ENCODE data around the gene TNFAIP6.
"Not testable (repeated sequence)": the region's sequence is repeated elsewhere in the genome, so short reads cannot be mapped to it uniquely, and the experiment has no call there.

The TNFAIP6 gene

GRCh38 chr2:151343073-151343472 is 14.3 kb upstream of the TNFAIP6 start:
- Histone ChIP-seq H2BK15ac (ENCODE audit: low read length) (no peak overlapping the region), H3K14ac (ENCODE audit: low read length) (no peak overlapping the region)
- no CpG with 5 or more reads among the region's 2 CpGs for whole genome bisulfite sequencing, 2 donors (ENCODE audit: extremely low coverage in 2 of 2, insufficient read length in 2 of 2, insufficient replicate concordance in 1 of 2)

GRCh38 chr2:151344191-151344590 is 13.2 kb upstream of the TNFAIP6 start:
- not testable (repeated sequence) for H2BK120ac ChIP-seq (ENCODE audit: low read depth, low read length); H2BK5ac ChIP-seq (ENCODE audit: low read length)
- WGBS, 2 donors (ENCODE audit: extremely low coverage in 2 of 2, insufficient read length in 2 of 2, insufficient replicate concordance in 1 of 2), result no CpG with 5 or more reads among the region's 4 CpGs

More at GRCh38 chr2:151343073-151343472, 14.3 kb upstream of the TNFAIP6 start:
- H2AFZ ChIP-seq (ENCODE audit: low read length), result no peak overlapping the region
- H2AK5ac ChIP-seq (ENCODE audit: low read depth, low read length), result no peak overlapping the region
- no peak overlapping the region for H2BK120ac ChIP-seq (ENCODE audit: low read depth, low read length)
- peaks cover 4 to 7% of the 10 kb centered on the region in 2 donors for H3K4me1 ChIP-seq (ENCODE audit: control insufficient read depth in 2 of 2, insufficient read depth in 1 of 2, low read depth in 1 of 2, low read length in 2 of 2)
- H3K23ac ChIP-seq (ENCODE audit: low read depth, low read length, poor library complexity), result no peak overlapping the region
- H4K8ac ChIP-seq (ENCODE audit: low read depth, low read length), result no peak overlapping the region
- H2BK12ac ChIP-seq (ENCODE audit: low read length), result no peak overlapping the region
- no peaks in the 10 kb centered on the region for H3K36me3 ChIP-seq (replicated peaks in 1 of 2; ENCODE audit: control insufficient read depth in 2 of 2, insufficient read depth in 2 of 2, low read length in 2 of 2)
- H3K9ac ChIP-seq (ENCODE audit: low read depth, low read length, poor library complexity), result no peak overlapping the region
- H3K4me3 ChIP-seq (ENCODE audit: low read length in 2 of 2), result no peak overlapping the region
- H3K27me3 ChIP-seq (ENCODE audit: control insufficient read depth in 3 of 3, insufficient read depth in 3 of 3, low read depth in 1 of 3, low read length in 3 of 3), result no peaks in the 10 kb centered on the region
- H3K79me1 ChIP-seq (ENCODE audit: low read depth, low read length), result no peaks in the 10 kb centered on the region
- no peak overlapping the region for H3K4ac ChIP-seq (ENCODE audit: low read length)
- no peak overlapping the region for H3K4me2 ChIP-seq (ENCODE audit: insufficient read depth, low read length, poor library complexity, severe bottlenecking)
- H4K91ac ChIP-seq (ENCODE audit: low read depth, low read length, poor library complexity), result no peak overlapping the region
- no peak overlapping the region for H2BK5ac ChIP-seq (ENCODE audit: low read length)
- DNase-seq (ENCODE audit: low spot score), result no peak
- H3K27ac ChIP-seq (replicated peaks; ENCODE audit: low read length), result no peak overlapping the region
- H3K18ac ChIP-seq (ENCODE audit: low read length), result no peak overlapping the region
- H3K9me3 ChIP-seq (replicated peaks in 1 of 2; ENCODE audit: control insufficient read depth in 2 of 2, insufficient read depth in 1 of 2, low read depth in 1 of 2, low read length in 2 of 2), result no peaks in the 10 kb centered on the region

GRCh38 chr2:151344906-151345305 is 12.5 kb upstream of the TNFAIP6 start:
- H2BK12ac ChIP-seq (ENCODE audit: low read length), result no peak overlapping the region
- no peak overlapping the region for H4K91ac ChIP-seq (ENCODE audit: low read depth, low read length, poor library complexity)
- H2BK5ac ChIP-seq (ENCODE audit: low read length), result no peak overlapping the region
- no peaks in the 10 kb centered on the region for H3K9me3 ChIP-seq (replicated peaks in 1 of 2; ENCODE audit: control insufficient read depth in 2 of 2, insufficient read depth in 1 of 2, low read depth in 1 of 2, low read length in 2 of 2)
- H4K8ac ChIP-seq (ENCODE audit: low read depth, low read length), result no peak overlapping the region
- H3K9ac ChIP-seq (ENCODE audit: low read depth, low read length, poor library complexity), result no peak overlapping the region
- H3K4me3 ChIP-seq (ENCODE audit: low read length in 2 of 2), result no peak overlapping the region
- no peak overlapping the region for H2BK120ac ChIP-seq (ENCODE audit: low read depth, low read length)
- no peak overlapping the region for H3K23ac ChIP-seq (ENCODE audit: low read depth, low read length, poor library complexity)
- DNase-seq (ENCODE audit: low spot score), result no peak
- no peak overlapping the region for H3K4ac ChIP-seq (ENCODE audit: low read length)
- H2AFZ ChIP-seq (ENCODE audit: low read length), result no peak overlapping the region
- H3K14ac ChIP-seq (ENCODE audit: low read length), result no peak overlapping the region
- no peak overlapping the region for H3K18ac ChIP-seq (ENCODE audit: low read length)
- H3K27ac ChIP-seq (replicated peaks; ENCODE audit: low read length), result no peak overlapping the region
- H3K36me3 ChIP-seq (replicated peaks in 1 of 2; ENCODE audit: control insufficient read depth in 2 of 2, insufficient read depth in 2 of 2, low read length in 2 of 2), result no peaks in the 10 kb centered on the region
- no peaks in the 10 kb centered on the region for H3K79me1 ChIP-seq (ENCODE audit: low read depth, low read length)
- no peak overlapping the region for H2BK15ac ChIP-seq (ENCODE audit: low read length)
- no peak overlapping the region for H3K4me2 ChIP-seq (ENCODE audit: insufficient read depth, low read length, poor library complexity, severe bottlenecking)
- WGBS, 2 donors (ENCODE audit: extremely low coverage in 2 of 2, insufficient read length in 2 of 2, insufficient replicate concordance in 1 of 2), result no CpG with 5 or more reads among the region's 2 CpGs
- H3K27me3 ChIP-seq (ENCODE audit: control insufficient read depth in 3 of 3, insufficient read depth in 3 of 3, low read depth in 1 of 3, low read length in 3 of 3), result no peaks in the 10 kb centered on the region
- H2AK5ac ChIP-seq (ENCODE audit: low read depth, low read length), result no peak overlapping the region
- H3K4me1 ChIP-seq (ENCODE audit: control insufficient read depth in 2 of 2, insufficient read depth in 1 of 2, low read depth in 1 of 2, low read length in 2 of 2), result peaks cover 0 to 4% of the 10 kb centered on the region in 2 donors

More at GRCh38 chr2:151344191-151344590, 13.2 kb upstream of the TNFAIP6 start:
- H3K79me1 ChIP-seq (ENCODE audit: low read depth, low read length); H3K36me3 ChIP-seq (replicated peaks in 1 of 2; ENCODE audit: control insufficient read depth in 2 of 2, insufficient read depth in 2 of 2, low read length in 2 of 2); H2AFZ ChIP-seq (ENCODE audit: low read length); H3K18ac ChIP-seq (ENCODE audit: low read length); H4K8ac ChIP-seq (ENCODE audit: low read depth, low read length); H3K23ac ChIP-seq (ENCODE audit: low read depth, low read length, poor library complexity); H3K14ac ChIP-seq (ENCODE audit: low read length); DNase-seq (ENCODE audit: low spot score); H2AK5ac ChIP-seq (ENCODE audit: low read depth, low read length); H3K4me3 ChIP-seq (ENCODE audit: low read length in 2 of 2); H3K9me3 ChIP-seq (replicated peaks in 1 of 2; ENCODE audit: control insufficient read depth in 2 of 2, insufficient read depth in 1 of 2, low read depth in 1 of 2, low read length in 2 of 2); H3K27ac ChIP-seq (replicated peaks; ENCODE audit: low read length); H3K4ac ChIP-seq (ENCODE audit: low read length); H3K4me1 ChIP-seq (ENCODE audit: control insufficient read depth in 2 of 2, insufficient read depth in 1 of 2, low read depth in 1 of 2, low read length in 2 of 2); H2BK12ac ChIP-seq (ENCODE audit: low read length); H2BK15ac ChIP-seq (ENCODE audit: low read length); H3K4me2 ChIP-seq (ENCODE audit: insufficient read depth, low read length, poor library complexity, severe bottlenecking); H3K9ac ChIP-seq (ENCODE audit: low read depth, low read length, poor library complexity); H4K91ac ChIP-seq (ENCODE audit: low read depth, low read length, poor library complexity); H3K27me3 ChIP-seq (ENCODE audit: control insufficient read depth in 3 of 3, insufficient read depth in 3 of 3, low read depth in 1 of 3, low read length in 3 of 3): not testable (repeated sequence)

GRCh38 chr2:151347294-151347693 is 10.1 kb upstream of the TNFAIP6 start:
- Histone ChIP-seq H4K8ac (ENCODE audit: low read depth, low read length) (no peak overlapping the region), H3K36me3 (replicated peaks in 1 of 2; ENCODE audit: control insufficient read depth in 2 of 2, insufficient read depth in 2 of 2, low read length in 2 of 2) (no peaks in the 10 kb centered on the region), H3K9me3 (replicated peaks in 1 of 2; ENCODE audit: control insufficient read depth in 2 of 2, insufficient read depth in 1 of 2, low read depth in 1 of 2, low read length in 2 of 2) (no peaks in the 10 kb centered on the region), H2BK5ac (ENCODE audit: low read length) (no peak overlapping the region), H2BK15ac (ENCODE audit: low read length) (no peak overlapping the region), H3K4ac (ENCODE audit: low read length) (no peak overlapping the region), H3K79me1 (ENCODE audit: low read depth, low read length) (no peaks in the 10 kb centered on the region), H4K91ac (ENCODE audit: low read depth, low read length, poor library complexity) (no peak overlapping the region), H2BK120ac (ENCODE audit: low read depth, low read length) (no peak overlapping the region), H3K4me1 (ENCODE audit: control insufficient read depth in 2 of 2, insufficient read depth in 1 of 2, low read depth in 1 of 2, low read length in 2 of 2) (peaks cover 0 to 4% of the 10 kb centered on the region in 2 donors), H3K9ac (ENCODE audit: low read depth, low read length, poor library complexity) (no peak overlapping the region), H3K27me3 (ENCODE audit: control insufficient read depth in 3 of 3, insufficient read depth in 3 of 3, low read depth in 1 of 3, low read length in 3 of 3) (no peaks in the 10 kb centered on the region), H3K27ac (replicated peaks; ENCODE audit: low read length) (no peak overlapping the region), H3K14ac (ENCODE audit: low read length) (no peak overlapping the region), H3K4me2 (ENCODE audit: insufficient read depth, low read length, poor library complexity, severe bottlenecking) (no peak overlapping the region), H3K4me3 (ENCODE audit: low read length in 2 of 2) (no peak overlapping the region), H2BK12ac (ENCODE audit: low read length) (no peak overlapping the region), H3K18ac (ENCODE audit: low read length) (no peak overlapping the region), H2AK5ac (ENCODE audit: low read depth, low read length) (no peak overlapping the region), H2AFZ (ENCODE audit: low read length) (no peak overlapping the region), H3K23ac (ENCODE audit: low read depth, low read length, poor library complexity) (no peak overlapping the region)
- DNase-seq (ENCODE audit: low spot score), result no peak
